HPDE6-E6E7 (cell line): ENCODE data around the gene ATXN10.
"Not testable (repeated sequence)": the region's sequence is repeated elsewhere in the genome, so short reads cannot be mapped to it uniquely, and the experiment has no call there.

Experiments
- DNase-seq: peaks from one replicate; pipeline ENCODE4 v3.0.0; 2011; ENCODE audit warnings: missing footprints; ENCODE audit errors: extremely low spot score

The ATXN10 gene

GRCh38 chr22:45709060-45709739 lies 37.6 kb downstream of the ATXN10 start:
- DNase-seq: no peak

- no peak for DNase-seq
Observed at GRCh38 chr22:45709866-45710265, 38.2 kb downstream of the ATXN10 start.

GRCh38 chr22:45710469-45710868 lies 38.8 kb downstream of the ATXN10 start:
- DNase-seq: no peak

- not testable (repeated sequence) for DNase-seq
Observed at GRCh38 chr22:45714390-45714789, 42.8 kb downstream of the ATXN10 start.

GRCh38 chr22:45717789-45718188 lies 46.2 kb downstream of the ATXN10 start:
- peak; percentile 23 for DNase-seq

- DNase-seq: no peak
Observed at GRCh38 chr22:45718391-45718790, 46.8 kb downstream of the ATXN10 start.

GRCh38 chr22:45720839-45721378 lies 49.3 kb downstream of the ATXN10 start:
- DNase-seq: no peak

- no peak for DNase-seq
Observed at GRCh38 chr22:45722006-45722405, 50.4 kb downstream of the ATXN10 start.

- no peak for DNase-seq
Observed at GRCh38 chr22:45726081-45726480, 54.4 kb downstream of the ATXN10 start.

GRCh38 chr22:45731041-45731797 lies 59.6 kb downstream of the ATXN10 start:
- DNase-seq: no peak

- DNase-seq: no peak
Observed at GRCh38 chr22:45731798-45732495, 60.3 kb downstream of the ATXN10 start.

- DNase-seq: no peak
Observed at GRCh38 chr22:45735273-45735672, 63.6 kb downstream of the ATXN10 start.

- DNase-seq: no peak
Observed at GRCh38 chr22:45738206-45738605, 66.6 kb downstream of the ATXN10 start.

GRCh38 chr22:45740236-45740635 lies 68.6 kb downstream of the ATXN10 start:
- DNase-seq: no peak

GRCh38 chr22:45742866-45743450 lies 71.3 kb downstream of the ATXN10 start:
- DNase-seq: no peak

GRCh38 chr22:45743687-45744086 lies 72.1 kb downstream of the ATXN10 start:
- DNase-seq: no peak

- no peak for DNase-seq
Observed at GRCh38 chr22:45744442-45744841, 72.8 kb downstream of the ATXN10 start.

- no peak for DNase-seq
Observed at GRCh38 chr22:45750626-45751025, 79.0 kb downstream of the ATXN10 start.

- DNase-seq: no peak
Observed at GRCh38 chr22:45752036-45752435, 80.4 kb downstream of the ATXN10 start.

- no peak for DNase-seq
Observed at GRCh38 chr22:45754822-45755221, 83.2 kb downstream of the ATXN10 start.

GRCh38 chr22:45756558-45756957 lies 84.9 kb downstream of the ATXN10 start:
- no peak for DNase-seq

- DNase-seq: no peak
Observed at GRCh38 chr22:45757068-45757467, 85.4 kb downstream of the ATXN10 start.
